ENCODE data around the gene ANKRD27. TPM values are rescaled to one million over a fixed set of nuclear protein-coding genes. Genes with fewer than 3 reads are reported as not detected.

The ANKRD27 gene
- polyA plus RNA-seq, 4 donors: 11.2 to 24.0 (median 13.5) TPM

DNA sequence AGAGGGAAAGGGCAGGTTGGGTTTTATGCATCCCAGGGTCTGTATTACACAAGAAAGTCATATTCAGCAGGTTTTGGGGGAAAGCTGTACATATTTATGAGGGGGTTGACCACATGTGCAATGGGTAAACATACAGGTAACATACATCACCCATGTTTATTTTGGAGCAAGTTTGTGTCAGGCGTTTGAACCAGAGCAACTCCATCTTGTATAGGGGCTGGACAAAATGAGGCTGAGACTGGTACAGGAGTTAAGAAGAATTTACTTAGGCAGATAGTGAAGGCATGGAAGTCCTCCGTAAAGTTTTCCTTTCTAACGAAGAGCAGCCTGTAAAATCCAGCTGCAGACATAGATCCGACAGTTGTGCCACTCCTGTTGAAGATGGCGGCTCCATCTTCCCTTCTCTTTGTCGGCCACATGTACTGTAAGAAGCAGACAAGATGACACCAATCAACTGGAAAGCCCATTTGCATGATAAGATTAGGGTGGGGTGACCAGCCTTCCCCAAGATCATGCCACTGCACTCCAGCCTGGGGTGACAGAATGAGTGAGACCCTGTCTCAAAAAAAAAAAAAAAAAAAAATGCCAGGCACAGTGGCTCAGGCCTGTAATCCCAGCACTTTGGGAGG, 12.0 kb upstream of the ANKRD27 start:
- FAIRE-seq: no peak

DNA sequence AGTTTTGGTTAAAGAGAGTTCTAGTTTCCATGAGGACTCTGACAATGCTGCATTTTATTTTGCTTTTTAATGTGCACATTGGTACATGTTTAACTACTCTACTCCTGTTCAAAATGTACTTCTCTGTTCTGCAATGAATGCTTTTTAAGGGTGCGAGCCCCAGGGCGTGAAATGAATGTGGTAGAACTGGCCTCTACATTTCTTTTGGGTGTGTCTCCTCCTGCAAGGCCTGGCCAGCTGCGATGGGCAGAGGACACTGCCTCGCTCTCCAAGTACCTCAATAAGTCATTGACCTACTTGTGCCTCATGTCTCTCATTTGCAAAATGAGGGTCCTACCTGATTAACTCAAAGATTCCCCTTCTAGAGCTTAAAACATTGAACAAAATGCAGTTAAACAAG, 7.3 kb upstream of the ANKRD27 start:
- no peak for FAIRE-seq

More for the DNA sequence above, 12.0 kb upstream of the ANKRD27 start:
- DNase-seq: no peak
- Histone ChIP-seq H3K36me3 (ENCODE audit: control insufficient read depth in 3 of 3, insufficient read depth in 2 of 3, low read depth in 1 of 3, low read length in 3 of 3) (no peaks in the 10 kb centered on the region), H3K9me3 (ENCODE audit: control insufficient read depth in 2 of 2, insufficient read depth in 1 of 2, low read depth in 1 of 2, low read length in 1 of 2) (no peaks in the 10 kb centered on the region), H3K4me1 (ENCODE audit: control insufficient read depth in 3 of 3, insufficient read depth in 2 of 3, low read depth in 1 of 3, low read length in 2 of 3) (peaks cover 2 to 10% (median 4%) of the 10 kb centered on the region in 3 donors), H3K27me3 (ENCODE audit: control insufficient read depth in 3 of 3, insufficient read depth in 3 of 3, low read length in 3 of 3) (no peaks in the 10 kb centered on the region), H3K4me3 (ENCODE audit: low read depth in 1 of 3, low read length in 3 of 3) (no peak overlapping the region), H3K27ac (ENCODE audit: low read depth in 1 of 3, low read length in 2 of 3) (no peak overlapping the region)
- WGBS, 3 donors: 91 to 97% (median 93%) methylated on average over 6 of the region's 6 CpGs

DNA sequence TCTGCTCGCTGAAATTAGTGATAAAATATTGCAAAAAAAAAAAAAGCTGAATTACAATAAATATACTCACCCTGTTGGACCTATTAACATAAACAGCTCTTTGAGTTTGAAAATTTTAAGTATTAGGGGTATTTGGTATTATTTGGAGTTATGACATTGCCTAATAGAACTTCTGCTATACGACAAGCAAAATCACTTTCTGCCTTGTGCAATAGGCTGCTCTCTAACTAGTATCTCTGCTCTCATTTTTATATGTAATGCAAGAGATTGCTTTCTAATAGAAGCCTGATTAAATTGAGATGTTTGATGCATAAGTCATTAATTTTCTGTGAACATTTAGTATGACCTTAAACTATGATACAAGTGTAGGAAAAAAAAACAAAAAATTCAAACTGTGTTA, 6.0 kb upstream of the ANKRD27 start:
- H3K4me1 ChIP-seq (ENCODE audit: control insufficient read depth in 3 of 3, insufficient read depth in 2 of 3, low read depth in 1 of 3, low read length in 2 of 3): peaks cover 0 to 10% (median 0%) of the 10 kb centered on the region in 3 donors
- WGBS, 3 donors: 76 to 85% (median 84%) methylated on average over 2 of the region's 2 CpGs
- H3K27me3 ChIP-seq (ENCODE audit: control insufficient read depth in 3 of 3, insufficient read depth in 3 of 3, low read length in 3 of 3): peaks cover 0 to 27% (median 10%) of the 10 kb centered on the region in 3 donors
- FAIRE-seq (no peak), DNase-seq (no peak)
- no peak overlapping the region for H3K27ac ChIP-seq (ENCODE audit: low read depth in 1 of 3, low read length in 2 of 3)
- H3K4me3 ChIP-seq (ENCODE audit: low read depth in 1 of 3, low read length in 3 of 3): no peak overlapping the region
- H3K36me3 ChIP-seq (ENCODE audit: control insufficient read depth in 3 of 3, insufficient read depth in 2 of 3, low read depth in 1 of 3, low read length in 3 of 3): no peaks in the 10 kb centered on the region
- H3K9me3 ChIP-seq (ENCODE audit: control insufficient read depth in 2 of 2, insufficient read depth in 1 of 2, low read depth in 1 of 2, low read length in 1 of 2): no peaks in the 10 kb centered on the region

More for the DNA sequence above, 7.3 kb upstream of the ANKRD27 start:
- H3K4me3 ChIP-seq (ENCODE audit: low read depth in 1 of 3, low read length in 3 of 3): no peak overlapping the region
- no peak for DNase-seq
- H3K9me3 ChIP-seq (ENCODE audit: control insufficient read depth in 2 of 2, insufficient read depth in 1 of 2, low read depth in 1 of 2, low read length in 1 of 2): no peaks in the 10 kb centered on the region
- no peak overlapping the region for H3K27ac ChIP-seq (ENCODE audit: low read depth in 1 of 3, low read length in 2 of 3)
- peaks cover 0 to 16% (median 4%) of the 10 kb centered on the region in 3 donors for H3K27me3 ChIP-seq (ENCODE audit: control insufficient read depth in 3 of 3, insufficient read depth in 3 of 3, low read length in 3 of 3)
- WGBS, 3 donors: 65 to 87% (median 80%) methylated on average over 4 of the region's 4 CpGs
- no peaks in the 10 kb centered on the region for H3K36me3 ChIP-seq (ENCODE audit: control insufficient read depth in 3 of 3, insufficient read depth in 2 of 3, low read depth in 1 of 3, low read length in 3 of 3)
- H3K4me1 ChIP-seq (ENCODE audit: control insufficient read depth in 3 of 3, insufficient read depth in 2 of 3, low read depth in 1 of 3, low read length in 2 of 3): peaks cover 0 to 3% (median 0%) of the 10 kb centered on the region in 3 donors

DNA sequence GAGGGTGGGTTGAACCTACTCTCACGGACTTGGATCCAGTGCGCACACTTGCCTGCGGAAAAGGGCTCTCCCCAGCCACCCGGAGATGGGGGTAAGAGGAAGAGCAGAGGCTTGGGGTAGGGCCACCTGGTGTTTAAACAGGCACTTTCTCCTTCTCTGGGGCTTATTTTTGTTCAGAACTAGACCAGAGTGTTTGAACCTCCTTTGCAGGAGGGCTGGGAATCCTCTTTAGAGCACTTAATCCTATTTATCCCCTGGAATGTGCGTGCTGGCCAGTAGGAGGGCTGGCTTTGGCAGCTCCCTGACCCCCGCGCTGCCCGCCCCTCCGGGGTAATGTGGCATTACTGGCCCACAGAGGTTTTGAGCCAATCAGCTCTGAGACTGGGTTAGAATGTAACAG, 2.7 kb upstream of the ANKRD27 start:
- peaks cover 0 to 8% (median 0%) of the 10 kb centered on the region in 3 donors for H3K36me3 ChIP-seq (ENCODE audit: control insufficient read depth in 3 of 3, insufficient read depth in 2 of 3, low read depth in 1 of 3, low read length in 3 of 3)
- H3K27me3 ChIP-seq (ENCODE audit: control insufficient read depth in 3 of 3, insufficient read depth in 3 of 3, low read length in 3 of 3): peaks cover 0 to 35% (median 10%) of the 10 kb centered on the region in 3 donors
- no peak for FAIRE-seq
- H3K4me1 ChIP-seq (ENCODE audit: control insufficient read depth in 3 of 3, insufficient read depth in 2 of 3, low read depth in 1 of 3, low read length in 2 of 3): peaks cover 0 to 17% (median 0%) of the 10 kb centered on the region in 3 donors
- no peak overlapping the region for H3K4me3 ChIP-seq (ENCODE audit: low read depth in 1 of 3, low read length in 3 of 3)
- DNase-seq: no peak
- no peak overlapping the region for H3K27ac ChIP-seq (ENCODE audit: low read depth in 1 of 3, low read length in 2 of 3)
- H3K9me3 ChIP-seq (ENCODE audit: control insufficient read depth in 2 of 2, insufficient read depth in 1 of 2, low read depth in 1 of 2, low read length in 1 of 2): no peaks in the 10 kb centered on the region
- 53 to 73% (median 73%) methylated on average over 9 of the region's 9 CpGs for WGBS, 3 donors

DNA sequence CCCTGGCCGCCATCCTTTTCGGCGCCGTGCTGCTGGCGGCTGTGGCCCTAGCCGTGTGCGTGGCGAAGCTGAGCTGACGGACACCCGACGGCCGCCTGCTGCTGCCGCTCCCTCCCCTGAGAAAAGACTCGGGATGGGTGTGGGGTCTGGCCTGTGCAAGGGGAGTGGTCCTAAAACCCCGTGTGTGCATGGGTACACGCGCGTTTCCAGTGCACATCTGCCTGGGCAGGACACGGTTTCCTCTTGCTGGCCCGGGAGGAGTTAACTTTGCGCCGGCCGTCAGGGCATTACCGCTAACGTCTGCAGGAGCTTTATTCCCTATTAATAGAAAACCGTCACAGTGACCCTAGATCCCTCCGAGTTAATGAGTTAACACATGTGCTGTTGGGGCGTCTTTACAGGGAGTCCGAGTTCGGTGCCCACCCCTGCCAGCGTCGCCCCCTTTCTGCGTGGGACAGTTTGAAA, 1.9 kb upstream of the ANKRD27 start:
- no peak for DNase-seq
- H3K4me3 ChIP-seq (ENCODE audit: low read depth in 1 of 3, low read length in 3 of 3): peak overlapping the region in 1 of 3 donors; percentile 30
- peaks cover 0 to 17% (median 0%) of the 10 kb centered on the region in 3 donors for H3K4me1 ChIP-seq (ENCODE audit: control insufficient read depth in 3 of 3, insufficient read depth in 2 of 3, low read depth in 1 of 3, low read length in 2 of 3)
- peaks cover 0 to 12% (median 0%) of the 10 kb centered on the region in 3 donors for H3K36me3 ChIP-seq (ENCODE audit: control insufficient read depth in 3 of 3, insufficient read depth in 2 of 3, low read depth in 1 of 3, low read length in 3 of 3)
- peaks cover 0 to 35% (median 10%) of the 10 kb centered on the region in 3 donors for H3K27me3 ChIP-seq (ENCODE audit: control insufficient read depth in 3 of 3, insufficient read depth in 3 of 3, low read length in 3 of 3)
- no peak overlapping the region for H3K27ac ChIP-seq (ENCODE audit: low read depth in 1 of 3, low read length in 2 of 3)
- FAIRE-seq: no peak
- H3K9me3 ChIP-seq (ENCODE audit: control insufficient read depth in 2 of 2, insufficient read depth in 1 of 2, low read depth in 1 of 2, low read length in 1 of 2): no peaks in the 10 kb centered on the region
- WGBS, 3 donors: 9 to 19% (median 15%) methylated on average over 33 of the region's 33 CpGs

DNA sequence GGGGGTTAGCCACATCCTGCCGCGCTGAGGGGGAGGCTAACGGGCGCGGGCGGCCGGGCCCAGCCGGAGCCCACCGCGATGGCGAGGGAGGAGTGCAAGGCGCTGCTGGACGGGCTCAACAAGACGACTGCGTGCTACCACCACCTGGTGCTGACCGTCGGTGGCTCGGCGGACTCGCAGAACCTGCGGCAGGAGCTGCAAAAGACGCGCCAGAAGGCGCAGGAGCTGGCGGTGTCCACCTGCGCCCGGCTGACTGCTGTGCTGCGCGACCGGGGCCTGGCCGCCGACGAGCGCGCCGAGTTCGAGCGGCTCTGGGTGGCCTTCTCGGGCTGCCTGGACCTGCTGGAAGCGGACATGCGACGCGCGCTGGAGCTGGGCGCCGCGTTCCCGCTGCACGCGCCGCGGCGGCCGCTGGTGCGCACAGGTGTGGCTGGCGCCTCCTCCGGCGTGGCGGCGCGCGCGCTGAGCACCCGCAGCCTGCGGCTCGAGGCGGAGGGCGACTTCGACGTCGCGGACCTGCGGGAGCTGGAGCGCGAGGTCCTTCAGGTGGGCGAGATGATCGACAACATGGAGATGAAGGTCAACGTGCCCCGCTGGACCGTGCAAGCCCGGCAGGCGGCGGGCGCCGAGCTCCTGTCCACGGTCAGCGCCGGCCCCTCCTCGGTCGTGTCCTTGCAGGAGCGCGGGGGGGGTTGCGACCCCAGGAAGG, 1.4 kb upstream of the ANKRD27 start:
- Histone ChIP-seq H3K27me3 (ENCODE audit: control insufficient read depth in 3 of 3, insufficient read depth in 3 of 3, low read length in 3 of 3) (peaks cover 0 to 35% (median 10%) of the 10 kb centered on the region in 3 donors), H3K4me1 (ENCODE audit: control insufficient read depth in 3 of 3, insufficient read depth in 2 of 3, low read depth in 1 of 3, low read length in 2 of 3) (peaks cover 0 to 17% (median 0%) of the 10 kb centered on the region in 3 donors), H3K9me3 (ENCODE audit: control insufficient read depth in 2 of 2, insufficient read depth in 1 of 2, low read depth in 1 of 2, low read length in 1 of 2) (no peaks in the 10 kb centered on the region), H3K27ac (ENCODE audit: low read depth in 1 of 3, low read length in 2 of 3) (no peak overlapping the region), H3K36me3 (ENCODE audit: control insufficient read depth in 3 of 3, insufficient read depth in 2 of 3, low read depth in 1 of 3, low read length in 3 of 3) (peaks cover 0 to 12% (median 0%) of the 10 kb centered on the region in 3 donors), H3K4me3 (ENCODE audit: low read depth in 1 of 3, low read length in 3 of 3) (peak overlapping the region; percentile 30 to 73 (median 52))
- FAIRE-seq (no peak), DNase-seq (peak; percentile 38 to 75)
- 1 to 3% (median 1%) methylated on average over 60 to 93 of the region's 93 CpGs for WGBS, 3 donors

DNA sequence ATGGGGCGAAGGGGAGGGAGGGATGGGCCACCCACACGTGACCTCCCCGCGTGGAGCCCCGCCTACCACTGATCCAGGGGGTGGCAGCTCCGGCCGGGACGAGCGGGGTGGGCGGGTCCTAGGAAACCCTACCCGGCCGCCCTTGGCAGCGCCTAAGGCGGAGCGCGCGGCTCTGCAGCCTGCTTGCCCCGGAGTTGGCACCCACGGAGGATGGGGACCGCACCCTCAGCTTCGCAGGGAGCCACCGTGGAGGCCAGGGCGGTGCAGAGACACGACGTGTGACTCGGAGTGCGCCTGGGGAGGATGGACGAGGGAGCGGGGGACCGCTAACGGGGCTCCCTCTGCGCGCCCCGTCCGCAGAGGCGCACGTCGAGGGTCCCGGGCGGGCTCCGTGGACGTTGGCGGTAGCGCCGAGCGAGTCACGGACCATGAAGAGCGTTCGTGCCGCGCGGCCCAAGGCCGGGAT, 773 bp upstream of the ANKRD27 start, which contains the start of gene RGS9BP:
TSS of gene RGS9BP (plus strand) at position 129 of the 466 bp plus-strand sequence. CDS start 416 bp downstream, outside the sequence.
- no peak for FAIRE-seq
- H3K4me1 ChIP-seq (ENCODE audit: control insufficient read depth in 3 of 3, insufficient read depth in 2 of 3, low read depth in 1 of 3, low read length in 2 of 3): peaks cover 0 to 17% (median 0%) of the 10 kb centered on the region in 3 donors

More for the DNA sequence above, 773 bp upstream of the ANKRD27 start, which contains the start of gene RGS9BP:
- H3K27ac ChIP-seq (ENCODE audit: low read depth in 1 of 3, low read length in 2 of 3): peak within 1 kb of the TSS; percentile 66 to 88 (median 85)
- H3K36me3 ChIP-seq (ENCODE audit: control insufficient read depth in 3 of 3, insufficient read depth in 2 of 3, low read depth in 1 of 3, low read length in 3 of 3): peaks cover 0 to 12% (median 0%) of the 10 kb centered on the region in 3 donors
- H3K4me3 ChIP-seq (ENCODE audit: low read depth in 1 of 3, low read length in 3 of 3): peak within 1 kb of the TSS; percentile 64 to 76 (median 73)
- no peaks in the 10 kb centered on the region for H3K9me3 ChIP-seq (ENCODE audit: control insufficient read depth in 2 of 2, insufficient read depth in 1 of 2, low read depth in 1 of 2, low read length in 1 of 2)
- H3K27me3 ChIP-seq (ENCODE audit: control insufficient read depth in 3 of 3, insufficient read depth in 3 of 3, low read length in 3 of 3): peaks cover 0 to 35% (median 10%) of the 10 kb centered on the region in 3 donors
- peak in 1 of 2 donors; percentile 49 for DNase-seq
- 2 to 3% (median 2%) methylated on average over 43 to 53 of the region's 53 CpGs for WGBS, 3 donors

Measured in small intestine (tissue), 7 donors.